GM18867 (cell line): ENCODE results near the gene NIPAL3.

Experiments used
- ATAC-seq: cut with Tn5 transposase; IDR thresholded peaks from one replicate; pipeline ENCODE4 v1.9.1; 2021; ENCODE audit warnings: mild to moderate bottlenecking, moderate library complexity; ENCODE audit not compliant: unreplicated experiment

Gene NIPAL3

GRCh38 chr1:24390924-24391782 lies 24.4 kb upstream of the NIPAL3 start:
- peak; percentile 52 for ATAC-seq

GRCh38 chr1:24391882-24392603 lies 23.6 kb upstream of the NIPAL3 start:
- ATAC-seq = peak; percentile 61

GRCh38 chr1:24392604-24392946 lies 23.0 kb upstream of the NIPAL3 start:
- no peak for ATAC-seq

GRCh38 chr1:24392982-24393650 lies 22.5 kb upstream of the NIPAL3 start:
- no peak for ATAC-seq

- ATAC-seq = no peak
These were observed 21.7 kb upstream of the NIPAL3 start for GRCh38 chr1:24393892-24394291.

- ATAC-seq = no peak
These were observed 15.5 kb upstream of the NIPAL3 start for GRCh38 chr1:24400065-24400464.

GRCh38 chr1:24403806-24404205 lies 11.8 kb upstream of the NIPAL3 start:
- ATAC-seq = no peak

- ATAC-seq = no peak
These were observed 8.8 kb upstream of the NIPAL3 start for GRCh38 chr1:24406788-24407187.

GRCh38 chr1:24409535-24409934 lies 6.1 kb upstream of the NIPAL3 start:
- no peak for ATAC-seq

GRCh38 chr1:24410750-24411149 lies 4.9 kb upstream of the NIPAL3 start:
- no peak for ATAC-seq

- no peak for ATAC-seq
These were observed 3.6 kb upstream of the NIPAL3 start for GRCh38 chr1:24411963-24412362.

- ATAC-seq = no peak
These were observed 3.2 kb upstream of the NIPAL3 start for GRCh38 chr1:24412408-24412807.

GRCh38 chr1:24413350-24414163 lies 2.0 kb upstream of the NIPAL3 start, which contains the start of gene STPG1:
Gene STPG1 (minus strand): TSS chr1:24413782. CDS start chr1:24401388, 12,394 bp downstream.
- ATAC-seq = peak; percentile 39

GRCh38 chr1:24414775-24415333 lies 748 bp upstream of the NIPAL3 start:
- no peak for ATAC-seq

GRCh38 chr1:24415910-24416665 lies 486 bp downstream of the NIPAL3 start:
- no peak for ATAC-seq

- peak; percentile 29 for ATAC-seq
These were observed 1.2 kb downstream of the NIPAL3 start for GRCh38 chr1:24416666-24417391.

GRCh38 chr1:24417681-24418080 lies 2.1 kb downstream of the NIPAL3 start:
- no peak for ATAC-seq

GRCh38 chr1:24418898-24419628 lies 3.5 kb downstream of the NIPAL3 start:
- ATAC-seq = no peak
